ENCODE results near the gene KIF13A.
"Not testable (repeated sequence)": the region's sequence is repeated elsewhere in the genome, so short reads cannot be mapped to it uniquely, and the experiment has no call there.

The KIF13A gene

GRCh38 chr6:17987447-17987696 lies at the start of gene KIF13A:
Gene KIF13A (minus strand): TSS chr6:17987635. CDS start chr6:17987463, 172 bp downstream.
- no peak for DNase-seq

DNA sequence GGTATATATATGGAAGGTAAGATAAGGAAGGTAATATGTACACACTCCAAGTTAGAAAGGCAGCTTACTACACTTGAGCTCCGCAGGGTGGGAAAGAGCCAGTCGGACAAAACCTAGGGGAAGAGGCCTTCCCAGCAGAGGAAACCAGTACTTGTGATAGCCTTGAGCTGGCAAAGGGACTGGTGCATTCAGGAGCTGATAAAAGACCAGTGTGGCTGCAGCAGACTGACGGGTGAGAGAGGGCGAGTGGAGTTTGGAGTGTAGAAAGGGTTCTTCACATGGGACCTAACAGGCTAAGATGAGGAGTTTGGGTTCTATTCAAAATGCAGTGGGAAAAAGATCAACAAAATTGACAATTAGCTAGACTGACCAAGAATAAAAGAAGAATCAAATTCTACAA lies 49.3 kb upstream of the KIF13A start:
- DNase-seq: no peak

GRCh38 chr6:18035330-18035854 lies 48.0 kb upstream of the KIF13A start:
- no peak for DNase-seq

DNA sequence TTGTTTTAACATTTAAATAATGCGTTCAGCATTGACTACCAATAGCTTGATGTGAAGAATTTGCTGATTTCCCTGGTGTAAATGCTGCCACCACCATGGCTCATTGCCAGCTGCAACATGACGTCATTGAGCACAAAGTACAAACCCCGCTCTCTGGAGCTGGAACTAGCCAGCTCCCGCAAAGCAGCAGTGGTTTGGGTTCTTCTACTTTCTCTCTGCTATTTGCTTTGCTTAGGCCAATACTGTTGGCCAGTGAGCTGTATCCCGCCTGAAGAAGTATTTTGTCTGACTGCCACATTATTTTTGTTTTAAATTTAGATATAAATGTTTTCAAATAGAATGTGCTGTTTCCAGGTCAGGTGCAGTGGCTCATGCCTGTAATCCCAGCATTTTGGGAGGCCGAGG lies 47.4 kb upstream of the KIF13A start:
- no peak for DNase-seq

- DNase-seq: no peak
Observed at GRCh38 chr6:18031680-18032256, 44.3 kb upstream of the KIF13A start.

- DNase-seq: no peak
Observed at GRCh38 chr6:18031189-18031588, 43.8 kb upstream of the KIF13A start.

DNA sequence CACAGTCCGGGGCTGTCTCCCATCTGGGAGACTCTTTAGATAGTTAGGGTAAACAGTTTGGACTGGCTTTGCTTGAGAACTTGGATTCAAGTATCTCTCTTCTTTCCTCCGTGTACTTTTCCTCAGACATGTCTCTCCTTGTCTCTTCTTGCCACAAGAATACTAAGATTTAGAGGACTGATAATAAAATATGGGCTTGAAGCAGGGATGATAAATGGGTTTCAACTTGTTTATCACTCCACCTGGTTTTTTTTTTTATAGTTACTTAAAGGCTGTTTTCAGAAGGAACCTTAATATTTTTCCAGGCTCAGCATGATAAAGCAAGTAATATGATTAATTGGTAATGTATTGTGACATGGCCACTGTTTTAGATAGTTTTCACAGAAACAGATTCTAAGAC lies 40.9 kb upstream of the KIF13A start:
- DNase-seq: no peak

GRCh38 chr6:18025596-18025995 lies 38.2 kb upstream of the KIF13A start:
- DNase-seq: no peak

- no peak for DNase-seq
Observed at GRCh38 chr6:18024876-18025275, 37.4 kb upstream of the KIF13A start.

DNA sequence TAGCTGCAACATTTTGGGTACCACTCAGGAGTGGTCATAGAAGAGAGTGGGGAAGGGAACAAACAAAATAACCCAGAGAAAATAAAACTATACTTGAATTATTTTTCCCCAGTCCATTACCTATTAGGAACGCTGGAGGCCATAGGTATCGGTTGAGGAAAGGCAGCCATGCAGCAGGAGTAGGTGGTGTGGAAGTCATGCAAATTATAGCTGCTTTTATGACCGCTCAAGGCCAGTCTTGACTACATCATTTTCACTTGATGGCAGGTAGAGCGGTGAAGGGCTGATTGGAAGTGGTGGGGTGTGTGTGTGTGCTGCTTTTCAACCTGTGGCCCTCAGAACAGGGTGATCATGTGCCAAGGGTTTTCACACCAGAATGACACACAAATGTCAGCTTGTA lies 36.5 kb upstream of the KIF13A start:
- DNase-seq: no peak

DNA sequence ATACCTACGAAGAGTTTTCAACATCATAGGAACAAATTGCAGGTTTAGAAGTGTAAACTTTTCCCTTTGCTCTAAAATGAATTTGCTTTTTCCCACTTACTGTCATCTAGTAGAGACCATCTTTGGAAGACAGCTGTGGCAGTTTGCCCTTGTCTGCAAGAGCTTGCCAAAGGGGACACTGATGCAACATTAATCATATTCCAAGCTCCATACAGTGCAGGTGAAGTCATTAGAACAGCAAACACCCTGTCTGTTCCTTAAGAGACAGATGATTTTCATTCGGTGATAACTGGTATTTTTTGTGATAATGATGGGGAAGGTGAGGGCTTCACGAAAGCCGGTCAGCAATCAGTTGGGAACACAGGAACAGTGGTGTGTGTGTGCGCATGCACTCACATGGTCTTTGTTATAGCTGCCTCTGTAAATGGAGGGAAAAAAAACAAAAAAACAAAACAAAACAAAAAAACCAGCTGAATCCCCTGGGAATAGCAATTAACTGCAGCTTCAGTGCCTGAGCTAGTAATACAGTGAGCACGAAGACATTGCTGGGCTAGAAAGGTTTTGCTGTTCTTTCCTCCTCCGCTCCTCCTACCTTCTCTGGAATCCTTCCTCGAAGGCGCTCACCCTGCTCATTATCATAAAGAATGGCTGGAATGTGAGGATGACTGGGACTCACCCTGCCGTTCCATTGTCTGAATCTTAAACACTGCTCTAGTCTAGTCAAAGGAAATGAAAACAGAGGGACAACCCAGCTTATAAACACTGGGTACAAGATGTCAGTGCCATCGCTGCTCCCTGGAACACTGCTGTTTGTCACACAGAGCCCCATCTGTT lies 35.2 kb upstream of the KIF13A start:
- no peak for DNase-seq

DNA sequence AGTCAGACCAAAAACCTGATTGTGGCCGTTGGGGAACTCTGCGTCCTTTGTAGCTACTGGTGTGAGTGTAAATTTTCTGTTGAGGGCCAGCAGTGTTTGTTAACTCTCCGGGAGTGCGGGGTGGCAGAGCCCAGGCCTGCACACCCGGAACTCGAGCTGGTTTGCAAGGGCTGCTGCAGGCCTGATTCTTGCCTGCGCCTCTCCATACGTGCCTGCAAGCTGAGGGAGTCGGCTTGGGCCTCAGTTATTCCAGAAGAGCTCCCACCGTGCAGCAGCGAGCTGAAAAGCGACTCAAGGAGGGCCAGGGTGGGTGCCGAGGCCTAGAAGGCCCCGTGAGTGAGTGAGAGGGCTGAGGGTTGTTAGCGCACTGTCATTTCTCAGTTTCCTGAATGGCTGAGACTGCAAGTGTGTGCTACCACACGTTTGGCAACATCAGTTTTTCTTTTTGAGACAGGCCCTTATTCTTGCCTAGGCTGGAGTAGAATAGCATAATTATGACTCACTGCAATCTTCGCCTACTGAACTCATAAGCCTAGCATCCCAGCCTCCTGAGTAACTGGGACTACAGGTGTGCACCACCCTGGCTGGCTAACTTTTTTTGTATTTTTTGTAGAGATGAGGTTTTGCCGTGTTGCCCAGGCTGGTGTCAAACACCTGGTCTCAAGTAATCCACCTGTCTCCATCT lies 33.9 kb upstream of the KIF13A start:
- no peak for DNase-seq

GRCh38 chr6:18020545-18020944 lies 33.1 kb upstream of the KIF13A start:
- not testable (repeated sequence) for DNase-seq

GRCh38 chr6:18019539-18020534 lies 32.4 kb upstream of the KIF13A start:
- no peak for DNase-seq

- DNase-seq: not testable (repeated sequence)
Observed at GRCh38 chr6:18019133-18019532, 31.7 kb upstream of the KIF13A start.

GRCh38 chr6:18016698-18017097 lies 29.3 kb upstream of the KIF13A start:
- no peak for DNase-seq

DNA sequence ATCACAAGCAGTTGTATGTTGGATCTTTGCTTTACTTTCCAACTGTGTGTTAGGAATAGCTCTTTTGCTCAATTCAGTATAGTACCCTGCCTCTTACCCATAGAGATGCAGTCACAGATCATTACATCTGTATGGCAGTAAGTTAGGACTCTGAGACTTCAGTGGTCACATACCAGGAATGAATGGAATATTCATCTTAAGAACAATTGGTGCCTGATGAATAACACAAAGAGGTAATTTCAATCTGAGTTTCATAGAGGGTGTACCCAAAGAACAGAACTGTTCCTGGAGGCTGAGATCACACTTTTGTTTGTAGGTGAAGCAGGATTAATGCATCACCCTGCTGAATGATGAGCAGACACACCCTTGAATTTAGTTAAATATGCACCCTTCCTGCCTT lies 28.7 kb upstream of the KIF13A start:
- no peak for DNase-seq

DNA sequence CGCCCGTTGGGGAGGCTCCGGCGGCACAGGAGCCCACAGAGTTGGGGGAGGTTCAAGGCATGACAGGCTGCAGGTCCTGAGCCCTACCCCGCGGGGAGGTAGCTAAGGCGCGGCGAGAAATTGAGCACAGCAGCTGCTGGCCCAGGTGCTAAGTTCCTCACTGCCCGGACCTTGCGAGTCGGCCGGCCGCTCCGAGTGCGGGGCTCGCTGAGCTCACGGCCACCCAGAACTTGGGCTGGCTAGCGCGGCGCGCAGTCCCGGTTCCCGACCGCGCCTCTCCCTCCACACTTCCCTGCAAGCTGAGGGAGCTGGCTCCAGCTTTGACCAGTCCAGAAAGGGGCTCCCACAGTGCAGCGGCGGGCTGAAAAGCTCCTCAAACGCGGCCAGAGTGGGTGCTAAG lies 23.9 kb upstream of the KIF13A start:
- no peak for DNase-seq

GRCh38 chr6:18010540-18010939 lies 23.1 kb upstream of the KIF13A start:
- DNase-seq: not testable (repeated sequence)

DNA sequence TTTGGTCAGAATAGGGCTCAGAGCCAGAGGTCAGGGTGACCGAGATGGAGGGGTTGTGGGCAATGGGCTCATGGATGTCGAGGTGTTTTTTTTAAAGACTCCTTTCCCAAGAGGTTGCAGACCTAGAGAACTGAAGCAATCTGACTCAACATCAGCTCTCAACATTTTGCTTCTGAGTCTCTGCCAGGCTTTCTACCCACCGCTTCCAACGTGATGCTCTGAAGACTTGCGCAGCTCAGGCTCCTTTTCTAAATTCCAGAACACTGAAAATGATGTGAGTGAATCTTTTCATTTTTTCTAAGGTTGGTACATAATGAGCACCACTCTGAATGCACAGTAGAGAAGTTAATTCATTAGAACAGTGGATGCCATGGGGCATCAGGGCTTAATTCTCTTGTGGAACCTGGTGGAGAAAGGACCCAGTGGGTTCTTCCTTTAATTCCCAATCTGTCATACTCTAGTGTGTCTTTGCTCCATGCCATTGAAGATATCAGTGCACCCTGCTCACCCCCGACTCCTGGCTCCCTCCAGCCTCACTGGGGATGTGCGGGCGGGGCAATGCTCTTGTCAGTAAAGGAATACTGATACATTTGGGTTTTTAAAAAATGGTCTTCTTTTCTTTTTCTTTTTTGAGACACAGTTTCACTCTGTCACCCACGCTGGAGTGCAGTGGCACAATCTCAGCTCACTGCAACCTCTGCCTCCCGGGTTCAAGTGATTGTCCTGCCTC lies 17.0 kb upstream of the KIF13A start:
- no peak for DNase-seq

DNA sequence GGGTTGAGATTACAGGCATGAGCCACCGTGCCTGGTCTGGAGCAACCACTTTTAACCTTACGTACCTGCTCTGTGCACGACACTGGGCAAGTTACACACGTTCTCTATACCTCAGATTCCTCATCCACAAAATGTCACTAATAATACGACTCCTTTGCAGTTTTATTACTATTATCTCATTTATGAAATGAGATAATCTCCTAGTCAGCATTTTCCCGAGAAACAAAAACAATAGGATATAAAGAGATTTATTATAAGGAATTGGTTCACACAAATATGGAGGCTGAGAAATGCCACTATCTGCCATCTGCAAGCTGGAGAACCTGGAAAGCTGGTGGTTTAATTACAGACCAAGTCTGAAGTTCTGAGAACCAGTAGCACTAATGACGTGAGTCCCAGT lies 12.0 kb upstream of the KIF13A start:
- DNase-seq: no peak

GRCh38 chr6:17998442-17998841 lies 11.0 kb upstream of the KIF13A start:
- no peak for DNase-seq

Measured in right hindlimb (tissue), 1 donor.